GM21526 (cell line): ENCODE data around the gene FGGY.

Experiments used
- ATAC-seq: cut with Tn5 transposase; IDR thresholded peaks from one replicate; pipeline ENCODE4 v1.9.1; 2021; ENCODE audit warnings: moderate library complexity; ENCODE audit not compliant: unreplicated experiment, low FRiP score

FGGY gene

DNA sequence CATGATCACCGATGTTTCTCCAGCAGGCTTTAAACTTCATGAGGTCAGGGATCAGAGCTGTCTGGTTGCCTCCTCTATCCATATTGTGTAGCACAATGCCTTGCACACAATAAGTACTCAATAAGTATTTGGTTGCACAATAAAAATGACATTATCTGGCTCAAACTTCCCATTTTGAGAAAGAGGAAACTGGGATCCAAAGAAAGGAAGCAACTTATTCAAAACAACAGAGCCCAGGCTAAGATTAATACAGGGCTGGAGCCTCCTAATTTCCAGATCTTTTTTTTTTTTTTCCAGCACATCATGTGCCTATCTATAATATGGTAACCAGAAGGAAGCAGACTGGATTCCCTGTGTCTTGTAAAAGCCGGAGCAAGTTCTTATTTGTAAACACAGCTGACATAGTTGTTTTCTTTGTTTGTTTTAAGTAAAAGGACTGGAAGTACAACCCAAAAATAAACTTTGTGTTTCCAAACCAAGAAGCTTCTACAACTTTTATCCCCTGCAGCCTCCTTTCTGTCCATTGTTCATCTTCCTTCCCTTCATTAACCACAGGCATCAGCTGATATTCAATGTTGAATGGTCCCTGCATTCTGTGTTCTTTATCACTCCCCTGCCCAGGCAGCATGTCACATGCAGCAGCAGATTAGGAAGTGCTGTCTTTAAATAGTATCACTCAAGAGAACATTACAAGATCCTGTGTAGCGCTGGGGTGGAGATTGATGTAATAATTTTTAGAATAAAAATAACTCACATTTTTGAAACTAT, 446.6 kb downstream of the FGGY start:
- no peak for ATAC-seq

DNA sequence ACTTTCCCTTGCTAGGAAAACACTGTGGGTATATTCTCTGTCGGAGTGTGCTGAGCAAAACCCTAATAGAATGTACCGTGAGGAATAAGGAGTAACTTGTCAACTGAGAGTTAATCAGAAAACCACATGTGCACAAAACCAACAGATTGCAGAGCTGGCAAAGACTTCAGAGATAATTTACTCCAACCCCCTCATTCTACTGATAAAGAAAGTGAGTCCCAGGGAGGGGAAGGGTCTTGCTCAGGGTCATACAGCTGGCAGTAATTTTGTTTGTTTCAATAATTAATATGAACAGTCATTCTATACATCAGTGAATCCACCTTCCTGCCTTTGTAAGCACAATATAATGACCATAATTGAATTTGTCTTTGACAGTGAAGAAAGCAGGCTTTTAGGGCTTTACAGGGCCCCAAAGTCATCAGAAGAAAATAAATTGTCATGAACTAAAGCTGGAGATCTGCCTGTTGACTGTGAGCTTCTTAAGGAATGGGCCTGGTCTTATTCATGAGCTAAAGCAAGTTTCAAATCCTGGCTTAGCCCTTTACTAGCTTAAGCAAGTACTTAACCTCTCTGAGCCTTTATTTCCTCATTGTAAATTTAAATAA, 450.6 kb downstream of the FGGY start:
- no peak for ATAC-seq

DNA sequence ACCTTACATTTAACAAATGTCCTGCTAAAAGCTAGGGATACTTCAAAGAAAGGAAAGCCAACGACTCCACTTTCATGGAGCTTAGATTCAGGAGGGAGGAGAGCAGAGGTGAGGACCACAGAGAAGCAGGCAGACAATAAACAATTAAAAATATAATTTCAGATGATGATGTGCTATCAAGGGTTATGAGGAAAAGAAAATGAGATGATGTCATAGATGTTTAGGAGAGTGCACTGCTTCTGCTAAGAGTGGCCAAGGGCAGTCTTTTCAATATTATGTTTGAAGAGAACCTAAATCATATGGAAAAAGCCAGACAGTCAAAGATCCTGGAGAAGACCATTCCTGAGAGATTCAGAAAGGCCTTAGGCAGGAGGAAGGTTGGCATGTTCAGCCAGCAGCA, 451.2 kb downstream of the FGGY start:
- no peak for ATAC-seq

DNA sequence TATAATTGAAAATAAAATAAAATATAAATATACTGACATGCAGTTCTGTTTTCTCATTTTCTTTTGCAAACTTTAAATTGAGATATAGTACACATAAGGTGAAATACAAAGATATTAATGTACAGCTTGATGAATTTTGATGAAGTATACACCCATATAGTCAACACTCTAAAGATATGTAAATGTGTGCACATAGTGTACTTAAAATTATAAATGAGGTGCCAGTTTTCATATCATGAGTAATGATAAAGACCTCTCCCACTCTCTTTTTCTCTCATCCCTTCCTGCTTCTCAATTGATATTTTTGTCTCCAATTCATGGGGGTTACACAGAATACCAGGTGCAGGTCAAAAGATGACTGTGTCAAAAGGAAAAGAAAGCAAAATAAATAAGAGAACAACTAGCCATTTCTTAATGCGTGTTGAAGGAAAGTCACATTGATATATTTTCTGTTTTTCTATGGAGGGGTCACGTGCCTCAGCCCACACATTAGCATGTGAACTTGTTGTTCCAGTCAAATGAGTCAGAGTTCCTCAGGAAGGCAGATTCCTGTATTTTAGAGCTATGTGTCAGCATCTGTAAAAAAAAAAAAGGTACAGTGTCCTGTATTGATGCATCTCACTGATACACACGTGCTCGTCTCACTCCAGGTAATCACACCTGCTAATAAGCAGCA, 453.6 kb downstream of the FGGY start:
- ATAC-seq = no peak

- no peak for ATAC-seq
Observed at GRCh38 chr1:59751004-59751395, 454.1 kb downstream of the FGGY start.

DNA sequence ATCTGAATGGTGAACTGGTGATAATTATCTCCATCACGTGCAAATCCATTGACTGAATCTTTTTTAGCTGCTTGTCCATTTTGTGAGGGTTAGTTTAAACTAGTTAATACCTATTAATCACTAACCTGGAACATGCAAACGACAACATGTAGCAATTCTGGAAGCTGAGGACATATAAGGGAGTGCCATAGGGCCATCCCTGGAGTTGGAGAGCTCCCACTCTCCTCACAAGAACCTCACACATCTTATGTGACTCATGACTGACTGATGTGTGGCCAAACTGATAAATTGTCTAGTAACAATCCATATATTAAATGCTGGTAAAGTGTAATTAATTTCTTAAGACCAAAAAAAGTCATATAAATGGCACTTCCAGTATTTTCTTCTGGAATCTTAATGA, 454.9 kb downstream of the FGGY start:
- ATAC-seq = no peak

- ATAC-seq = peak; percentile 66
Observed at GRCh38 chr1:59752556-59753414, 455.9 kb downstream of the FGGY start.

GRCh38 chr1:59755069-59755685, 458.3 kb downstream of the FGGY start:
- no peak for ATAC-seq

DNA sequence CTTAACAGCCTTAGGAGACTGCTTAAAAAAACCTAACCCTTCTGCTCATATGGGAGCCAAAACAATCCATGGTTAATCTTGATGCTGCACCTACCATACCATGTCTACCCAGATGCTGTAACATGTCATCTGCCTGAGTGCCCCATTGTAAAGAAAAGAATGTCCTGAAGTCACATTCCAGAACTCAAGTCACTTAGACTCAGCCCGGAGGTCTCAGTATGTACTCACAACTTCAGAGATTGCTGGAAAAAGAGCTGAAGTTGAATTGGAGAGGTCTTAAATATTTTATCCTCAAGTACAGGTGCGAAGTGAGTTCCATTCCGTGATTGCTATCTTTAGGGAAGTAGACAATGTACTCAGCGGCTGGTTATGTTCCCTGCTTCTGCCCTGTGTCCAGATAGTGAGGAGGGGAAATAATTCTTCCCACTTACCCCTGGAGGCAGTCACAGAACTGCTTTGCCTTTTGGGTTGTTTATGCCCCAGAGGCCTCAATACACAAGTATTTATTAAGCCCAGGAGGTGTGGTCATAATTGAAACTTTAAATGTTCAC, 460.4 kb downstream of the FGGY start:
- ATAC-seq = no peak

- peak; percentile 90 for ATAC-seq
Observed at GRCh38 chr1:59759156-59759925, 462.4 kb downstream of the FGGY start.

DNA sequence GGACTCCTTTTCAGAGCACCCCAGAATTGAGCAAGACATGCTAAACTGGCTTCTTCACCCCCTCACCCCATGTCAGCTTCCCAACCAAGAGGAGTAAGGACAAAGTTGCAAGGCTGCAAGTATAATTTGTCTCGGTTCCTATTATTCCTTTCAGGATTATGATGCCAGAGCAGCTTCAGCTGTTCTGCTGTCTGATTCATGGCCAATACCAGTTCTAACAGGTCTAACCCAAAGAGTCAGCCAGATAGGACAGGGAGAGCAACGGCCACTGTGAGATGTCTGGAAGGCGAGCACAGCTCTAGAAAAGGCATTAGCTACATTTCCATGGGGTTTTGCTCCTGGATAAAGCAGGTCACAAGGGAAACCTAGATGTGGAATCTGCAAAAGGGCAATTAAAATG, 464.5 kb downstream of the FGGY start:
- no peak for ATAC-seq

- ATAC-seq = no peak
Observed at GRCh38 chr1:59763418-59763817, 466.5 kb downstream of the FGGY start.

GRCh38 chr1:59765011-59765730, 468.3 kb downstream of the FGGY start:
- no peak for ATAC-seq

GRCh38 chr1:59766227-59766855, 469.4 kb downstream of the FGGY start:
- ATAC-seq = no peak

- no peak for ATAC-seq
Observed at GRCh38 chr1:59767119-59767518, 470.2 kb downstream of the FGGY start.

DNA sequence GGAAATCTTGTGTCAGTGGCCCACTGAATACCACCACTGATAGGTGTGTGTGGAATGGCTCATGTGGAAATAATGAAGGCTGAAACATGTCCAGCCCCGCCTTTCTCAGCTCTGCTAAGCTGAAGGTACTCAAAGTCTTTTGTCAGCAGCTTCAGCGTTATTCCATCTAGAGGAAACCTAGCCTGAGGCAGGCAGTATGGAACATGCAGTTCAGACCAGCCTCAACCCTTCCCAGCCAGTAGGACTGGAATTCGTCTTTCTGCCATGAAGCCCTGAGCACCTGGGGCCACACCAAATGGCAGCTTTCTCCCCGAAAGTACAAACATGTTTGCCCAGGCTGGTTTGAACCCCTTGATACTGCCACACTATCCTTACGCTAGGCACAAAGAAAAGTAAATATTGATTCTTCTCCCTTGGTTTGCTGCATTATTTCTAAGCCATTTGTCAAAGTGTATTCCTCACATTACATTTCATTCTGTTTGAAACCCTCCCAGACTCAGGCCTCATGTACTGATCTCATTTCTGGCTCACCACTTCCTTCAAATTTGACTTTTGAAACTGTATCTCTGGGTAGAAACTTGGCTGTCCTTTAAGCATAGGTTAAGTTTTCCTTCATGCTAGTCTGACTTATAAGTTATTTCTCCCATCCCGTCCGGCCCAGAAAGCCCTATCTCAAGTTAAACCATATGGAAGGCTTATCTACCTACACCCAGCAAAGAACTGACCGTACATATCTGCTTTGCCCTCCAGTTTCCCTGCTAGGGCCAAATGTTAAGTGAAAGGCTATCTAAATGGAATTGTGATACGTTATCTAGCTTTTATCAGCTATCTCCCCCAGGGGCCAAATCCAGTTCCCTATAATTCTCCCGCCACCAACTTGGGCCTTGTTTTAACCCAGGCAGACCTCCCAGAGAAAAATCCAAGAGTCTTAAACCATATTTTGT, 472.2 kb downstream of the FGGY start:
- ATAC-seq = no peak

DNA sequence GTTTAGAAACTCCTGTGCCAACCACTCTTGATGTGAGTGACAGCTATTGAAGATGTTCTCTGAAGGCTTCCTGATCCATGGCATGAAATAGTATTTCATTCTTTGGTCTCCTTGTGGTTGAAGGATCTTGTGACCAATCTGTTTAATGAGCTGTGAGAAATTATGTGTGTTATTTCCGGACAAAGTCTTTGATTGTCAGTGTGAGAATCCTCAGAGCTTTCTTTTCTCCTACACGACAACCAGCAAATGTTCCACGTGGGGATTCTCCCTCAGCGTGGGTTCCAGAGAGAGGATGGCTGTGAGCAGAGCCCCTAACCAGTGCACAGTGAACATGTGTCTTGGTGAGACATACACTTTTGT, 472.8 kb downstream of the FGGY start:
- no peak for ATAC-seq
